ENCODE measurements around the gene GPR65.

The GPR65 gene

DNA sequence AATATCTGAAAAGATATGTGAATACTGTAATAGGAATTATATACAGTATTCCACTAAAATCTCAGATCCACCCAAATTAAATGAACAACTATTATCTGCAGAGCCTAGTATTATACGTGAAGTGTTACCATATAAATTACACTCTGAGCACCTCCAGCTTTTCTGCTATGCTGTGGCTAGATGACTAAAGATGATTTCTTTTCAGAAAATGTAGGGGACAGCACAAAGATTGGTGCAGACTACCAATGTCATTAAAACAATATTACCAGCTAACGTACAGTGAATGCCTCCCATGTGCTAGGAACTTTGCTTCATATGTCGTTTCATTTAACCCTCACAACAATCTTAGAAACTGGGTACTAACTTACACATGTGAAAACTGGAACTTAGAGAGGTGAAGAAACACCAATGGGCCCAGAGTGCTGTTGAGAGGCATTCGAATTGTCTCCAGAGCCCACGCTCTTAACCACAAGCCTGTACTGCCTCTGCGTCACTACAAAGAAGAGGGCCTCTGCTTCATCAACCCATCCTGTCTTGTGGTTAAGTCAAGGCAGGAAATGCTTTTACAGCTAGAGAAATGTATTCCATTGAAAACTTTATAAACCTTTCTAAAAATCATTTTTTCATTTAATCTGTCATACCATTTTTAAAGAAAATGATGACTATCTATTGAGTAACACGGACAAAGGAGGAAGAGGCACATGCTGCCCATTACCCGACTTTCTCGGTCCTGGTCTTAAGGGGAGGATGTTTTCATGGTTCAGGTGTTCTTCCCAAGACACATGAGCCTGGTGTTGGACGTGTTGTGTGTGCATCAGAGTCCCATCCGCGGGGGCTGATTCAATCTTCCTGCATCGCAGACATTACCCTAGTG lies 1.3 kb downstream of the GPR65 start:
- no peak for FAIRE-seq

DNA sequence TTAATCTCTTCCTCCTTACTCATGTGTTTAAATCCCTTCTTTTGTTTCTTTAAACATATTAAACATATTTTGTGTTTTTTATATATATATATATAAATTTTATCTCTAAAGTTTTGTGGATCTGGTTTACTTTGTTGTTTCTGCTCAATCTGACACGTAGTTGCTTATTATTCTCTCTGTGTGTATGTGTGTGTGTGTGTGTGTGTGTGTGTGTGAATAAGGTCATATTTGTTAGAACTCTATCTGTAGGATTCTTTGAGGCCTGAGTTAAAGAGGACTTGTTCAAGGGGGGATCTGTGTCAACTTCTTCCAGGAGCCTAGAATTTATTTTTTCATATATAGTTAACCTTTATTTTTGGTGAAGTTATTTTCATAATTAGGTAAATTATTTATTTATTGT lies 2.7 kb downstream of the GPR65 start:
- FAIRE-seq: no peak

DNA sequence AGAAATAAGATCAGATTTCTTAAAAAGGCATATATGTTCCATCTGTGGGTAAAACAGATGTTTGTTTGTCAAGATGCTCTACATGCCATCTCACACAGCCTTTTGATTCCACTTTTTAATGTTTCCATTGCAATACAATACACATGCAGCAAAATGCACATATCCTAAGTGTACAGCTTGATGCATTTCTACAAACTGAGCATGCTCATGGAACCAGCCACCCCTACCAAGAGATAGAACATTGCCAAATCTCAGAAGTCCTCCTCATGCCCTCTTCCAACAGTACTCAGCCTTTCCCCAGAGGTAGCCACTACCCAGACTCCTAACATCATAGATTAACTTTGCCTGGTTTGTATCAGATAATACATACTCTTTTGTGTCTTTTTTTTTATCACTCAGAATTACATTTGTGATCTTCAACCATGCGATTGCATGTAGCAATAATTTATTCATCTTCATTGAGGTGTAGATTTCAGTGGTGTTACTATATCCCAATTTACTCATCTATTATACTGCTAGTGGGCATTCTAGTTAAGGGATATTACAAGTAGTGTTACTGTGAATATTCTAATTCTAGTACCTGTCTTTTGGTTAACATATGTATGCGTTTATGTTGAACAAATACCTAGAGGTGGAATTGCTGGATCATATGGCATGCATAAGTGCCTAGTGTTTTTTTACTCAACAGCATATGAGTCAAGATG lies 3.3 kb downstream of the GPR65 start:
- no peak for FAIRE-seq

DNA sequence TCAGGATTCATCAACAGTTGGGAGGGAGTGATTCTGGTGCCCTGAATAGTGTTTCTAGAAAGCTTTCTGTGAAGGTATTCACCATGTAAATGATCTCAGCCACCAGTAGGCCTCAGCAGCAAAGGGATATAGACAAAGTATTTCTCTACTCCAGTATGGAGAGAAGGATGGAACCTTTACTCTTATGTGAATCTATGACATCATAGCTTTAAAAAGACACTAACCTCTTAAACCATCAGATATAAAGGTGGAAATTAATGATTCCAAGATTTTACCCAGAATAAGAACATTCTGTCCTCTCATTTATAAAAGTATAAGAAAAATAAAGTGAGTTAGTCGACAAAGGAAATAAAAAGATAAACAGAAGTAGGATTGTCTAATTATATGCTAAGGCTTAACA lies 4.6 kb downstream of the GPR65 start:
- FAIRE-seq: no peak

DNA sequence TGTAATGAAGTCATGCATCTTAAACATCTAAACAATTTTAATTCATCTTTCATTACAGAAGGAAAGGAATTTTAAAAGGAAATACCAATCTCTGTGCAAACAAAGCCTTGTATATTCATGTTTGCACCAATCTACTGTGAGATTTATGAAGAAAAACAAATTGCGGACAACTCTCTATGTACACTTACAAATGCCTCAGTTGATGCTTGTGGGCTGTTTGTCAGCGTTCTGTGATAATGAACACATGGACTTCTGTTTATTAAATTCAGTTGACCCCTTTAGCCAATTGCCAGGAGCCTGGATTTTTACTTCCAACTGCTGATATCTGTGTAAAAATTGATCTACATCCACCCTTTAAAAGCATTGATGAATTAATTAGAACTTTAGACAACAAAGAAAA lies 5.4 kb downstream of the GPR65 start:
- FAIRE-seq: no peak

DNA sequence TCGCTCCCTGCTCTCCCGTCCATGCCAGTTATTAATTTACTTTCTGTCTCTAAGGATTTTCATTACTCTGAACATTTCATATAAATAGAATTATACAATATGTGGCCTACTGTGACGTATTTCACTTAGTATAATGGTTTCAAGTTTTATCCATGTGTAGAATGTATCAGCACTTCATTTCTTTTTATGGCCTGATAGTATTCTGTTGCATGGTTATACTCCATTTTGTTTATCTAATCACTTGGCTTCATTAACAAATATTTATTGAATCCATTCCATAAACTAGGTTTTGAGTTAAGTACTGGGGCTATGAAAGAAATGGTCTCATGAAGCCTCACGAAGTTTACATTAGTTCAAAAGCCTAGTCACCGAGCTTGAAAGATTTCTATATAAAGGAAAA lies 7.6 kb downstream of the GPR65 start:
- FAIRE-seq: no peak

DNA sequence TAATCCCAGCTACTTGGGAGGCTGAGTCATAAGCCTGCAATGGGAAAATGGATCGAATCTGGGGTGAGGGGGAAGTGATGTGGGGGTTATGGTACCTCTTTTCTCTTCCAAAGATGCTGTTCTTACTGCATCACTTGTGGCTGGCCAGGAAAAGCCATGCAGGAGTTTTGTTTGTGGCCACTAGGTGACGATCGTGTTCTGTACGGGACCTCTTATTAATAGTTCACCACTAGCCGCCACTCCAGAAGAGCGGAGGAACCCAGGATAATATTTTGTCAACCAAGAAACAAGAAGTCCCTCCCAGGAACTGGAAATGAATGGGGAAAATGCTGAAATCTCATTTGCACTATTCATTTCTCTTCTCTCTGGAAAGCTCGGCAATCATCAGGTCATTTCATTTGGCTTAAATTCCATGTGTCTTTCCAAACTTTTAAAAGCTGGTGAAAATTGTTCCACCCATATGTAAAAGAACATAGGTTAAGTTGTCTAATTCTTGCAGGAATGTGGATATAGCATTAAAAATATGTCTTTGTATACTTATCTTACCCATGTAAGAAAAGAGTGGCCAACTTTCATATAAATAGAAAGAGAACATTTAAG lies 8.9 kb downstream of the GPR65 start:
- FAIRE-seq: peak; percentile 21

DNA sequence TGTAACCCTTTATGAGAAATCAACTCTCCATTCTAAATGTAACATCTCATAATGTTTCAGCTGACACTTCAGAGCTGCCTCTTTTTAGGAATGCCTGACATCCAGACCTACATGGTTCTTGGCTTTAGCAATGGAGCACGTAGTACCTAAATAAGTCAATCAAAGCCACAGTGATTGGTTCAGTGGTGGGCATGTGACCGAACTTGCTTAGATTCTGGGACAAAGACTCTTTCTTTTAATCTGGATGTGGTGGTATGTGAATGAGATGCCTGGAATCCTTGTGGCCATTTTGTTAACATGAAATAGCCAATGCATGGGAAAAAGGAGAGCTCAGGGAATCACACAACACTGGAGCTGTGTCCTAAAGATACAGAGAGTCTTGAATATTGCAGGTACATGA lies 11.8 kb downstream of the GPR65 start:
- FAIRE-seq: no peak

DNA sequence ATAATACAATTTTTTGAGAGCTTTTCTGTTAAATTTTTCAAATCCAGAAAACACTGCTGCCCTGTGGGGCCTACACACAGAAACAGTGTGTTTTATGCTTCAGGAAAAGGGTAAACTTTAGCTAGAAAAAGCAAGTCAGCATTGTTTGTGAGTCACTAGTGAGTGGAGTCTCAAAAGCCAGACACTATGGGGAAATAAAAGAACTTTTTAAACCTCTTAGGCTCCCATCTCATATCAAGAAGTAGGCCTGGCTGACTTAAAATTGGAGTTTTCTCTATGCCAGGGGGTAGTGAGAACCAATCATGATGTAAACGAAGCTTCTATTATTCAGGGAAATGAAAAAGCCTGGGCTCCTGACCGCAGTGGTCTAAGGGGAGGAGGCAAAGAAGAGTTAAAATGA lies 12.6 kb downstream of the GPR65 start:
- no peak for FAIRE-seq

DNA sequence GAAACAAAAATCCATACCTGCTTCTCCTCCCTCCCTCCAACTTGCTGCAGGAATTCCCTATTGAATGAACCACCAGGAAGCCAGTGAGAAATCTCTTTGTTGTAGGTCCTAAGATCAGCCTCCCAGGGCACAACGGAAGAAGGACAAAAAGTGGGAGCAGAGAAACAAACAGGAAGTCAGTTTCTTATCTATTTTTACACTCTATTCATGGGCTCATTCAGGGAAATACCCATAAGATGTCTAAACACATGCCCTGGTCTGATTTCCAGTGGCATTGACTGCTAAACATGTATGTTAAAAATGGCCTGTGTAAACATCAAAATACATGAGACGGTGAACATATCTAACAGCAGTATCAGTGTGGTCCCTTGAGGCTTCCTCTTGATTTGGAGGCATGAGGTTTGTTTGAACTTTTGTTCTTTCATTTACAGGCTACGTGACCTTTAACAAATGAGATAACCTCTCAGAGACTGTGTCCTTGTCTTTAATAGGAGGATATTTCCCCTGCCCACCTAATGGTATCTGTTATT lies 18.8 kb downstream of the GPR65 start:
- FAIRE-seq: no peak

DNA sequence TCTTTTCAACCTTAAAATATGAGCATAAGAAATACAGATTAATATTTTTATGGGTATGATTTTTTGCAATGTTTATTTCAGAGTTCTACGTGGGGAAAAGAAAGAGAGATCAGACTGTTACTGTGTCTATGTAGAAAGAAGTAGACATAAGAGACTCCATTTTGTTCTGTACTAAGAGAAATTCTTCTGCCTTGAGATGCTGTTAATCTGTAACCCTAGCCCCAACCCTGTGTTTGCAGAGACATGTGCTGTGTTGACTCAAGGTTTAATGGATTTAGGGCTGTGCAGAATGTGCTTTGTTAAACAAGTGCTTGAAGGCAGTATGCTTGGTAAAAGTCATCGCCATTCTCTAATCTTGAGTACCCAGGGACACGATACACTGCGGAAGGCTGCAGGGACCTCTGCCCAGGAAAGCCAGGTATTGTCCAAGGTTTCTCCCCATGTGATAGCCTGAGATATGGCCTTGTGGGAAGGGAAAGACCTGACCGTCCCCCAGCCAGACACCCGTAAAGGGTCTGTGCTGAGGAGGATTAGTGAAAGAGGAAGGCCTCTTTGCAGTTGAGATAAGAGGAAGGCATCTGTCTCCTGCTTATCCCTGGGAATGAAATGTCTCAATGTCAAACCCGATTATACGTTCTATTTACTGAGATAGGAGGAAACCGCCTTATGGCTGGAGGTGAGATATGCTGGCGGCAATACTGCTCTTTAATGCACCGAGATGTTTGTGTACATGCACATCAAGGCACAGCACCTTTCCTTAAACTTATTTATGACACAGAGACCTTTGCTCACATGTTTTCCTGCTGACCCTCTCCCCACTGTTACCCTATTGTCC lies 19.5 kb downstream of the GPR65 start:
- peak; percentile 78 for FAIRE-seq

DNA sequence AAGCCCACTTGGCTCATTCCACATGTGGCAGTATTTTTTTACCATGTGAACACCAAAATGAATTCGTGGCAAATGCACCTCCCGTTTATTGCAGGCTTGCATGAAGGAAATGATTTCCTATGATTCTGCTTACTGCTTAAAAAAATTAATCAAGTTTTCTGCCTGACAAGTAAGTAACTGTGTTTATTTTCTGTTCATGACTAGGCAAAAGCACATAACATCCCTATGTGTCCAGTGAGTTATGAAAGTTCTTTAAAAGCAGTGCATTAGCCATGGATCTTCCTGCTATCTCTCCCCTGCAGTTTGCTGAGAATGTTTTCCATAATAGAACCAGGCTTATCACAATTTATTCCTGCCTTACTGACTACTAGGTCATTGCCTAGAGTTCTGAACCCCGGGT lies 20.4 kb downstream of the GPR65 start:
- FAIRE-seq: peak; percentile 87

DNA sequence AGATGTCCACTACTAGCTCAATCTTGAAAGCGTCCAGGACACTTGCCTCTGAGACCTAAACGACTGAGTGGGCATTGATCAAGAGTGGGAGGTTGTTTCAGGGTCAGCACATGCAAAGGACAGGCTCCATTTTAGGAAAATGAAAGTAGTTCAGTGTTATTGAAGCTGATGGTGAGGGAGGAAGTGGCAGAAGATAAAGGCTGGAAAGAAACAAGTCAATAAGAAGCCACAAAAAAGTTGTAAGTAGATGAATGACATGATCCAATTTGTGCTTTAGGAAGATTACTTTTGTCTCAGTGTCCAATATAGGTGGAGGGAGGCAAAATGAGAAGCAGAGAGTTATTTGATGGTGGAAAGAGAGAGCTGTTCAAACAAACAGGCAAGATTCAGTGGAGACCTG lies 22.0 kb downstream of the GPR65 start:
- FAIRE-seq: no peak

DNA sequence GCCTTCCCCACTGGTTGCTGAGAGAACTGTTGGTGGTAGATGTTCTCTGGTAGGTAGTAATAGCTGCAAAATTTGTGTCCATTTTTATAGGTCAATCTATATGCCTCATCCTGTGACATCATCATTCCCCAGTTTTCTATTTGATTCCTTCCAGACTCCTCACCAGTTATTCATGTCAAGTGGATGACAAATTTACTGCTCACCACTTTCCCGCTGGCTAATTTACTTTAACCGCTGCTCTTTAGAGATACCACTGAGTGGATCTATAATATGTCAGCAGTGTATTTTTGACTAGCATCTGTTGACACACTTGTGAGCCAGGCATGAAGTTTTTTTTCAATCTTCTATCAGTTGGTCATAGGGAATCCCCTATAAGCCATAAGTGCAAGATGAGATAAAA lies 24.6 kb downstream of the GPR65 start:
- peak; percentile 53 for FAIRE-seq

DNA sequence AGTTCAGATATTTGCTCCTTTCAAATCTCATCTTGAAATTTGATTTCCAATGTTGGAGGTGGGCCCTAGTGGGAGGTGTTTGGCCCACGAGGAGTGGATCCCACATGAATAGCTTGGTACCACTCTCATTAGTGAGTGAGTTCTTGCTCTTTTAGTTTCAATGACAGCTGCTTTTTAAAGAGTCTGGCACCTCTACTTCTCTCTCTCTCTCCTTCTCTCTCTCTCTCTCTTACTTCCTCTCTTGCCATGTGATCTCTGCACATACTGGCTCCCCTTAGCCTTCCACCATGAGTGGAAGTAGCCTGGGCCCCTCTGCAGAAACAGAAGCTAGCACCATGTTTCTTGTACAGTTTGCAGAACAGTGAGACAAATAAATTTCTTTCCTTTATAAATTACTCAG lies 25.1 kb downstream of the GPR65 start:
- no peak for FAIRE-seq

DNA sequence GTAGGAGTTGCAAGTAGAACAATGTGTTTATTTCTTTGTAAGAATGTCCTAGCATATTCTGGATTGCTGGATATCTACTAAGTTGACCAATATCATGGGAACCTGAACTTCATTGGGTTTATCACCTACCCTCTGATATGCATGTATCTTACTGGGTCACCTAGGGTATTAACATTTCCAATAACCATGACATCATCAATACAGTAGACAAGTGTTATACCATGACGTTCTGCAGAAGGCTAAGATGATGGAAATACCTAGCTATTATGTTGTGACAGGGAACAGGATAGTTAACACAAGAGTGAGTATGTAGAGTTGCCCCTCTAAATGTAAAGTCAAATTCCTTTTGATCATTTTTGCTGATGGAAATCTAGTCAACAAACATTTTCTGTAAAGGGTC lies 26.0 kb downstream of the GPR65 start:
- FAIRE-seq: no peak

DNA sequence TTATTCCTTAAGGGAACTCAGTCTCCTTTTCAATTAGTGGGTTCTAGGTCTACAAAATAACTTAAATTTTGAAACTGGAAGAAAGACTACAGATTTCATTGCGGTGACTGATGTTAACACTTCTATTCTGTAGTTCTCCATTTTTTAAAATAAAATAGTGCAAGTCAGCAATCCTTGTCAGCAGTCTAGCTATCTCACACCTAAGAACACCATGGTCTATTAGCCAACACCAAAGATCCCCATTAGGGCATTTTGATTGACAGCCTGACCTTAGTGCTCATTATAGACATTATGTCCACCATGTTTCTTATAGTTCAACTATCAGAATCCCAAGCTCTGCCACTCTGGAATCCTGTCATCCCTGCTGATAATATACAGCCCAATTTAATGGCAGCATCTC lies 27.4 kb downstream of the GPR65 start:
- FAIRE-seq: no peak

DNA sequence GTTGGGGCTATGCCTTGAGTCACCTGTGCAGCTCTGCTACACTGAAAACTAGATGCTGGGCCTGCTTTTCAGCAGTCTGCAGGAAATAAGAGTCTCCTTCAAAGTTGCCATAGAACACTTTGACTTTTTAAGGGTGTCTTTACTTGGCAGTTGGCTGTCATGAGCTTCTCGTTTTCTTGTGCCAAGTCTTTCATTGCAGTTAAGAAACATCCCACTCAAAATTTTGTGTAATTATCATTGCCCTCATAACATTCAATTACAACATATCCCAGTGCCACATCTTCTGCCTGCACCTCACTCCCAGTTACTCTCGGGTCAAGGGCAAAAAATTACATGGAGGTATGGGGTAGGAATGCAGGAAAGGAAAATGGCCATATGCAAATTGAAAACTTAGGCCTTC lies 29.1 kb downstream of the GPR65 start:
- no peak for FAIRE-seq

DNA sequence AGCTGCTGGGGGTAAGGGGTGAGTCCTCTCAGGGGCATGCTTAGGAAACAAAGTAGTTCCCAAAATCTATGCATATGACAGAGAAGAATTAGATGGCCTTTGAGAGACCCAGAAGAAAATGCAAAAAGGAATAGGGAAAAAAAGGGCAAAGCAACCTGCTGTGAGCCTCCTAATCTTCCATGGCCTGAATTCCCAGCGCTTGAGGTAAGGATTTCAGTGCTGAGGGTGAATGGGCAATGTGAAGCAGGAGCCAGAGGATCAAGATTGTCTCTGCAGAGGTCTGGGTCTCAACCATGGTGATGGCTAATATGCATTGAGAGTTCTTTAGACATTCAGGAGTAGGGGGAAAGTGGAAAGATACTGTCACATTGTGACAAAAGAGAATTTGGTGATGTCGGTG lies 31.5 kb downstream of the GPR65 start:
- FAIRE-seq: no peak

DNA sequence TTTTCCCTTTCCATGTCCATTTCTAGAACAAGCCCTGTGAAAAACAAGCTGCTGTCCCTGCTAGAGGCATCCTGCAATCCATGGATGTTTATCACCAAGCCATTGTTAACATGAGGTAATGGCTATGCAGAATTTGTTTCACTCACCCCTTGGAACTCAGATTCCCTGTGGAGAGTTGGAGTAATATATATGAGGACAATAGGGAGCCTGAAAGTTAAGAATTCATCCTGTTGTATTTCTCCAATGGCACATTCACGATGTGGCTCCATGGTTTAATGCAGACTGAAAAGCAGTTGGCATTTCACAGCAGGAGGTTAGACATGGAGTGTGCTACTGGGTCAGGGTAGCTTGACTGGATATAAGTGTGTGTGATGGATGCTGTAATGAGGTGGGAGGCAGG lies 32.4 kb downstream of the GPR65 start:
- FAIRE-seq: no peak

DNA sequence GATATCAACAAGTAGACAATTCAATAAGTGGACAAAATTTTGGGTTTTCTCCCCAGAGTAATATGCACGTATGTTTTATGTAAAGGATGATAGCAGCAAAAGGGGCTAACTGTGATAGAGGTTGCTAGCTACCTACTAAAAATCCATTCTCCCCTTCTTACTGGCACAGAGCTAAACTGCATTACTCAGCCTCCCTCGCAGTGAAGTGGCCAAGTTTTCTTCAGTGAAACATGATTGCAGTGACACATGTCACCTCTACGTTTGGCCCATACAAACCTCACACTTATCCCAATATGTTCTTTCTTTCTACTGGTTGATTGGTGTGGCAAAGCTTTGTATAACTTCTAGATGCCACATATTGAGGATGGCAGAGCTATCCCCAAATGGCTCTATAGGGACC lies 34.3 kb downstream of the GPR65 start:
- FAIRE-seq: no peak

DNA sequence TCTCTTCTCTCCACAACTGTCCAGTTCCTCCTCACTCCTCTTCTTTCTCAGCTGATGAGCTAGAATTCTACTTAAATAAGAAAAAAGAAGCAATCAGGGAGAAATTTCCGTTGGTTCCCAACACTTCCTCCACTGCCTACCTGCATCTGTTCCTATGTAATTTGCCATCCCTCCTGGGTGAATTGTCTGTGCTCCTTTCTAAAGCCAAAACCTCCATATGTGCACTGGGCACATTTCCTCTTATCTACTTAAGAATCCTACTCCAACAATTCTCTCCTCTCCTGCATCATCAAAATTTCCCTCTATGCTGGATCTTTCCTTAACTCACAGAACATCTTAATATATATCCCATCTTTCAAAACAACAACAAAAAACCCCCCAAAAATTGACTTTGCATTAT lies 35.2 kb downstream of the GPR65 start:
- no peak for FAIRE-seq
